GM12864 (cell line): Measurements from ENCODE around the gene MLLT3.

Source experiments
- DNase-seq: peaks from one replicate; pipeline ENCODE4 v3.0.0-alpha.2; 2011; ENCODE audit warnings: low read depth
- H3K4me3 ChIP-seq: 2 replicates; pipeline ENCODE4 v1.5.1; 2011; ENCODE audit warnings: mild to moderate bottlenecking, low read depth, low read length, control low read depth
- TF ChIP-seq, protein P1 (sequence below): IDR thresholded peaks from 2 replicates; pipeline ENCODE4 v1.5.1; 2011; ENCODE audit warnings: low read depth, mild to moderate bottlenecking, moderate library complexity, low read length, control low read depth, inconsistent platforms; ENCODE audit errors: missing control alignments

MLLT3 gene

DNA sequence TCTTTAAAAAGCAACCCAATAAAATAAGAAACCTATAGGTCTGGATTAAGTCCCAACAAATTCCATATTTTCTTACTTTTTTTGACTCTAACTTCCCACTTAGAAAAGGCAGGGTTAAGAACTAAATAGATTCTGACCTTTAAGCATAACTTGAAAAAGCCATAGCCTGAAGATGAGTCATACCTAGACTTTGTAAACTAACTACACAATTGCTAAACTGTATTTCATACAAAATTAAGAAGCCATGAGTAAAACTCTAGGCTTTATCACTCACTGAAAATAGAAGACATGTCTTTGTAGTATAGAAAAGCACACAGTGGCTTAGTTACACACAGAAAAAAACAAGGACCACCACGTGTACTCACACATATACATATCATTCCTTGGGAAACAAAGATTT lies 51.5 kb downstream of the MLLT3 start:
- no peak overlapping the region for H3K4me3 ChIP-seq
- TF ChIP-seq, protein P1, sequence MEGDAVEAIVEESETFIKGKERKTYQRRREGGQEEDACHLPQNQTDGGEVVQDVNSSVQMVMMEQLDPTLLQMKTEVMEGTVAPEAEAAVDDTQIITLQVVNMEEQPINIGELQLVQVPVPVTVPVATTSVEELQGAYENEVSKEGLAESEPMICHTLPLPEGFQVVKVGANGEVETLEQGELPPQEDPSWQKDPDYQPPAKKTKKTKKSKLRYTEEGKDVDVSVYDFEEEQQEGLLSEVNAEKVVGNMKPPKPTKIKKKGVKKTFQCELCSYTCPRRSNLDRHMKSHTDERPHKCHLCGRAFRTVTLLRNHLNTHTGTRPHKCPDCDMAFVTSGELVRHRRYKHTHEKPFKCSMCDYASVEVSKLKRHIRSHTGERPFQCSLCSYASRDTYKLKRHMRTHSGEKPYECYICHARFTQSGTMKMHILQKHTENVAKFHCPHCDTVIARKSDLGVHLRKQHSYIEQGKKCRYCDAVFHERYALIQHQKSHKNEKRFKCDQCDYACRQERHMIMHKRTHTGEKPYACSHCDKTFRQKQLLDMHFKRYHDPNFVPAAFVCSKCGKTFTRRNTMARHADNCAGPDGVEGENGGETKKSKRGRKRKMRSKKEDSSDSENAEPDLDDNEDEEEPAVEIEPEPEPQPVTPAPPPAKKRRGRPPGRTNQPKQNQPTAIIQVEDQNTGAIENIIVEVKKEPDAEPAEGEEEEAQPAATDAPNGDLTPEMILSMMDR: no peak
- DNase-seq: no peak

DNA sequence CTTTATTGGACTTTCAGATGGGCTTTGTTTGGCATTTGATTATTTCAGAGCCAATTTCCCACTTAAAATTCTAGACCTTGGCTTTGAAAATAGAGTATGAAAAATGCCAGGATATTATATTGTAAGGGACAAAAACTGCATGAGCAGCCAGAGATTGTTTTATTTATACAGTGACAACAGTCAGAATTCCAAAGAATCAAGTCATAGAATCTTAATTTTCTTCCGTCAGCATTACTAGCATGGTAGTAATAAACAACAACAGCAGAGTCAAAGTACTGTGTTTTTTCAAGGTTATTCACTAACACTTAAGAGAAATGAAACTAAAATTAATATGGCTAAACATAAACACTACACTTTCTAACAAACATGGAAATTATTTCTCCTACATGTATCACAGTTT lies 52.2 kb downstream of the MLLT3 start:
- TF ChIP-seq, protein P1: no peak
- DNase-seq: no peak
- no peak overlapping the region for H3K4me3 ChIP-seq

DNA sequence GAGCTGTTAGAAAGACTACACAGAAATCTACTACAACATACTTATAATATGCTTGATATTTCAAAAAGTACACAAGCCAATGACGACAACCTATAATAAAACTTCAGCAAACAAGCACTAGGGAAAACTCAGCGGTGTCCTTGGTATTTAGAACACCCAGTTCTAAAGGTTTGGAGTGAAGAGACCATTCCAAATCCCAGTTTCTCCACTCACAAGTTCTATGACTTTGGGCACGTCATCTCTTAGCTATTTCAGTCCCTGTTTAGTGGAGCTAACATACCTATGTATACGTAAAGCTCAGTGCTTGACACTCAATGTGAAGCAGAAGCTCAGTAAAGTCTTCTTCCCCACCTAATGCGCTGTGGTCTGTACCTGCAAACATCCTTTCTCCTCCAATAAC lies 52.8 kb downstream of the MLLT3 start:
- H3K4me3 ChIP-seq: no peak overlapping the region
- DNase-seq: no peak
- TF ChIP-seq, protein P1: no peak

DNA sequence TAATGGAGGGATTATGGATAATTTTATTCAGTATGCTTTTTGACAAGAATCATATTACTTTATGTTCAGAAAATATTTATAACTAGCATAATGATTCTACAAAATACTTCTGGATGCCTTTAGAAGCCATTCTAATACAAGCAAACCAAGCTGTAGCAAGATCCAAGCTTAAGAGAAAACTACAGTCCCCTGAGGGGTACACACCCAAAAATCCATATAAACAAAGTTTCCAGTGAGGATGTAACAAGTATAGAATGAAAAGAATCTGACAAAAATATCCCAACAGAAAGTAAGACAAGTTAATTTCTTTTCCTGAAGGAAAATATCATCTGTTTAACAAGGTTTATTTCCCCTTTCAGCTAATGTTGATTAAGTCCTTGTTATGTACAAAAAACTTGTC lies 53.9 kb downstream of the MLLT3 start:
- no peak overlapping the region for H3K4me3 ChIP-seq
- DNase-seq: no peak
- TF ChIP-seq, protein P1: no peak

DNA sequence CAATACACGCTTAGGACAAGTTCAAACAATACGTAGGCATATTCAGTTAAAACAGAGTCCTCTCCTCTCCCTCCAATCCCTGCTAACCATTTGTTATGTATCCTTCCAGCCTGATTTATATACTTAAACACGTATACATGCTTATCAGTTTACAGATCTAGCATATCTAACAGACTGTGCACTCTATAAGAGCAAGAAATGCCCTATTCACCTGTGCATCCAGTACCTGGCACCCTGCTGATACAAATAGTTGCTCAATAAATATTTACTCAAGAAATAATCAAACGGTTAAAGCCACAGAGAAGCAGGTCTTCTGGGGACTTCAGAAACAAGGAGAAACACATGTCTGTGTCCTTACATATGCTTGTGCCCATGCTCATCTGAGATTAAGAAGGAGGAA lies 55.9 kb downstream of the MLLT3 start:
- no peak for DNase-seq
- TF ChIP-seq, protein P1: no peak
- no peak overlapping the region for H3K4me3 ChIP-seq

DNA sequence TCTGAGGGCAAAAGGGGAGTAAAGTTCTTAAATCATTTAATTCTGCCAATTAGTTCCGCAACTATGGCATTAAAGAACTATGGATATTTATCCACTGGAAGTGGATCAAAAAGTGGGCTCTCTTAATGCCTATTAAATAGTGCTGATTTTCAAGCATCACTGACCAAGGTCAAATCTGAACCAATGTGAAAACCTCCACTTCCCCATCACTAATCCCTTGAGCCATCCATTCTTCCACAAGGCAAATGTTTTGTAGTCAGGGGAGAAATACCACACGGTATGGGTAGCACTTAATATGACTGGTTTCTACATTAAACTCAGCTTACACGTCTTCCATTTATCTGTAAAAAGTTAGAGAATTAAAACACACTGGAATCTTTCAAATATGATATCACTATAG lies 57.6 kb downstream of the MLLT3 start:
- no peak overlapping the region for H3K4me3 ChIP-seq
- TF ChIP-seq, protein P1: no peak
- DNase-seq: no peak

DNA sequence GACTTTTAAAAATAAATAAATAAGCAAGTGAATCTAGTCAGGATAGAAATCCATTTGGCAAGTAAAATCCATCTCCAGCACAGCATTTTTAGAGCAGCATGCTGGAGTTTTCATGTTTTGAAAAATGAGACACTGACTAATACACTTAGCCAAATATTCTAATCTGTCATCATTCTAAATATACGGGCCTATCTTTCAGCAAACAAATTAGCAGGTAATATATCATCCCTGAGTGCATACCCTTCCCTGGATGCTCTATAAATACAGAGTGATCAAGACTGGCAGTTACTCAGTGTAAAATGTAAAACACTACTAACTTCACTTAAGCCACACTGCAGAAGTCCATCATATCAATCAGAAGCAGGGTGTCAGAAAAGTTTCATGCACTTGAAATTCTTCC lies 58.4 kb downstream of the MLLT3 start:
- no peak for DNase-seq
- TF ChIP-seq, protein P1: no peak
- no peak overlapping the region for H3K4me3 ChIP-seq
